ENCODE data around the gene KCNK7. TPM values are rescaled to one million over a fixed set of nuclear protein-coding genes. Genes with fewer than 3 reads are reported as not detected.

Gene KCNK7
- polyA plus RNA-seq, 1 of the 3 experiments (the other 2 are of a cell fraction), result 0.58 TPM

- no peak for TF ChIP-seq EZH2phosphoT487 (IDR thresholded peaks at IDR 0.05; ENCODE audit: borderline replicate concordance, low read depth)
- TF ChIP-seq RAD21 (IDR thresholded peaks at IDR 0.05; ENCODE audit: low read length), result no peak
Observed at GRCh38 chr11:65554842-65555430, 40.7 kb downstream of the KCNK7 start (continued).

- ChIA-PET POLR2A (no interaction called here), CTCF (interaction anchor here (1.6 to 6.4 kb wide), 3 partner anchors 12 to 18 kb away, joined by 10 to 88 read pairs (median 53); partner anchors contain the start of gene FAM89B)
- no peak overlapping the region for H3K9ac ChIP-seq
- peaks cover 53% of the 10 kb centered on the region for H3K79me2 ChIP-seq (ENCODE audit: insufficient read depth)
- no peak overlapping the region for H2AFZ ChIP-seq (ENCODE audit: low read depth)
- no peak overlapping the region for H3K4me3 ChIP-seq (ENCODE audit: low read depth in 2 of 2, low read length in 1 of 2)
- WGBS (ENCODE audit: low lambda C conversion rate), result 94% methylated on average over 9 of the region's 27 CpGs
- peaks cover 24 to 41% of the 10 kb centered on the region in 2 experiments; a peak in 3 of 4 replicates for H3K4me1 ChIP-seq (ENCODE audit: control insufficient read depth in 1 of 2, insufficient read depth in 2 of 2, low read depth in 1 of 2, low read length in 1 of 2)
- no peak for DNase-seq
- H3K36me3 ChIP-seq (replicated peaks in 1 of 2; ENCODE audit: control insufficient read depth in 1 of 2, insufficient read depth in 2 of 2, low read length in 1 of 2), result peaks cover 22 to 31% of the 10 kb centered on the region in 2 experiments
- 0 out of 2 replicates have a peak overlapping the region, but pooled peaks have one; percentile 93 for H3K4me2 ChIP-seq
- H3K27ac ChIP-seq (ENCODE audit: low read depth in 2 of 2, low read length in 1 of 2), result no peak overlapping the region
- H4K20me1 ChIP-seq (ENCODE audit: insufficient read depth), result peaks cover 21% of the 10 kb centered on the region
- peaks cover 14% of the 10 kb centered on the region for H3F3A ChIP-seq (replicated peaks; ENCODE audit: insufficient read depth)
- H3K9me3 ChIP-seq, result no peaks in the 10 kb centered on the region
- H3K9me2 ChIP-seq, result no peaks in the 10 kb centered on the region
- TF ChIP-seq NRF1 (IDR thresholded peaks at IDR 0.05; ENCODE audit: low read depth, low read length) (no peak), SIN3A (IDR thresholded peaks at IDR 0.05; ENCODE audit: borderline replicate concordance, low read depth, low read length) (no peak), RAD21 (IDR thresholded peaks at IDR 0.05; ENCODE audit: low read length) (no peak), GABPA (IDR thresholded peaks at IDR 0.05; ENCODE audit: low read depth) (no peak)
- H3K27me3 ChIP-seq (ENCODE audit: insufficient read depth), result no peaks in the 10 kb centered on the region
Observed at GRCh38 chr11:65554057-65554818, 41.4 kb downstream of the KCNK7 start.

DNA sequence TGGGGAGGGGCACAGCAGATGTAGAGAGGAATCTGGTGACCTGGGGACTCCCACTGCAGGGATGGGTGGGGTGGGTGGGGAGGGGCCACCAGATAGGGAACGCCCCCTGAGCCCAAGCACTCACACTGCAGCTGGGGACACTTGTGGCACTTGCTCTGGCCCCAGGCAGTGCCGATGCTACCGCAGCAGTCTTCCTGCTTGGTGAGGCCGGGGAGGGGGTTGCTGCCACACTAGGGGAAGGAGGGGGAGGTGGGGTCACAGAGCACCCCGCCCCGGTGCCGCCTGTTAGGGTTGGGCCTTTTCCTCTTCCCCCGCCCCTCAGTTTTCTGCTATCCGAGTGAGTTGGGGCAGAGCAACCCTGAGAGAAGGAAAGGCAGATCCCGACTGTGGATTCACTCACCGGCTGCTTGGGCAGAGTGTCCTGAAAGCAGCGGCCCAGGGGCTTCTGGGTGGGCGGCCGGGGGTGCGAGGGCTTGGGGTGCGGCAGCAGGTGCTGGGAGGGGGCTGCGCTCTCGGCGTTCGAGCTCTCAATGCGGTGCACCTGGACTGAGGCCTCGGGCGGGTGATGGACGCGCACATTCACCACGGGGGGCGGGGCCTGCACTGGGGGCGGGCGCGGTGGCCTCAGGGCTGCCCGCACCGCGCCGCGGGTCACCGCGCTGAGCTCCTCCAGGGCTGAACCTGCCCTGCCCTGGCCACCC is 42.1 kb downstream of the KCNK7 start:
- 90% methylated on average over 12 of the region's 37 CpGs for WGBS (ENCODE audit: low lambda C conversion rate)
- Histone ChIP-seq H3K4me3 (ENCODE audit: low read depth in 2 of 2, low read length in 1 of 2) (no peak overlapping the region), H3F3A (replicated peaks; ENCODE audit: insufficient read depth) (peaks cover 7% of the 10 kb centered on the region), H3K27ac (ENCODE audit: low read depth in 2 of 2, low read length in 1 of 2) (no peak overlapping the region), H3K9me2 (no peaks in the 10 kb centered on the region), H3K36me3 (replicated peaks in 1 of 2; ENCODE audit: control insufficient read depth in 1 of 2, insufficient read depth in 2 of 2, low read length in 1 of 2) (peaks cover 29 to 39% of the 10 kb centered on the region in 2 experiments), H4K20me1 (ENCODE audit: insufficient read depth) (peaks cover 21% of the 10 kb centered on the region), H3K9ac (no peak overlapping the region), H3K9me3 (no peaks in the 10 kb centered on the region), H2AFZ (ENCODE audit: low read depth) (no peak overlapping the region), H3K4me1 (ENCODE audit: control insufficient read depth in 1 of 2, insufficient read depth in 2 of 2, low read depth in 1 of 2, low read length in 1 of 2) (peaks cover 16 to 34% of the 10 kb centered on the region in 2 experiments; a peak in 3 of 4 replicates), H3K27me3 (ENCODE audit: insufficient read depth) (no peaks in the 10 kb centered on the region), H3K79me2 (ENCODE audit: insufficient read depth) (peaks cover 55% of the 10 kb centered on the region), H3K4me2 (no peak overlapping the region)
- ChIA-PET POLR2A (no interaction called here), CTCF (interaction anchor here (2.7 to 6.4 kb wide), 5 partner anchors 7 to 24 kb away, joined by 13 to 88 read pairs (median 18); partner anchors contain the start of genes FAM89B and ZNRD2)
- DNase-seq, result no peak
- TF ChIP-seq, protein P1, sequence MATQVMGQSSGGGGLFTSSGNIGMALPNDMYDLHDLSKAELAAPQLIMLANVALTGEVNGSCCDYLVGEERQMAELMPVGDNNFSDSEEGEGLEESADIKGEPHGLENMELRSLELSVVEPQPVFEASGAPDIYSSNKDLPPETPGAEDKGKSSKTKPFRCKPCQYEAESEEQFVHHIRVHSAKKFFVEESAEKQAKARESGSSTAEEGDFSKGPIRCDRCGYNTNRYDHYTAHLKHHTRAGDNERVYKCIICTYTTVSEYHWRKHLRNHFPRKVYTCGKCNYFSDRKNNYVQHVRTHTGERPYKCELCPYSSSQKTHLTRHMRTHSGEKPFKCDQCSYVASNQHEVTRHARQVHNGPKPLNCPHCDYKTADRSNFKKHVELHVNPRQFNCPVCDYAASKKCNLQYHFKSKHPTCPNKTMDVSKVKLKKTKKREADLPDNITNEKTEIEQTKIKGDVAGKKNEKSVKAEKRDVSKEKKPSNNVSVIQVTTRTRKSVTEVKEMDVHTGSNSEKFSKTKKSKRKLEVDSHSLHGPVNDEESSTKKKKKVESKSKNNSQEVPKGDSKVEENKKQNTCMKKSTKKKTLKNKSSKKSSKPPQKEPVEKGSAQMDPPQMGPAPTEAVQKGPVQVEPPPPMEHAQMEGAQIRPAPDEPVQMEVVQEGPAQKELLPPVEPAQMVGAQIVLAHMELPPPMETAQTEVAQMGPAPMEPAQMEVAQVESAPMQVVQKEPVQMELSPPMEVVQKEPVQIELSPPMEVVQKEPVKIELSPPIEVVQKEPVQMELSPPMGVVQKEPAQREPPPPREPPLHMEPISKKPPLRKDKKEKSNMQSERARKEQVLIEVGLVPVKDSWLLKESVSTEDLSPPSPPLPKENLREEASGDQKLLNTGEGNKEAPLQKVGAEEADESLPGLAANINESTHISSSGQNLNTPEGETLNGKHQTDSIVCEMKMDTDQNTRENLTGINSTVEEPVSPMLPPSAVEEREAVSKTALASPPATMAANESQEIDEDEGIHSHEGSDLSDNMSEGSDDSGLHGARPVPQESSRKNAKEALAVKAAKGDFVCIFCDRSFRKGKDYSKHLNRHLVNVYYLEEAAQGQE (IDR thresholded peaks at IDR 0.05; ENCODE audit: low read depth, low read length), result no peak
- TF ChIP-seq CHD2 (IDR thresholded peaks at IDR 0.05; ENCODE audit: low read length, partially characterized antibody), result no peak
- TF ChIP-seq TAF1 (IDR thresholded peaks at IDR 0.05; ENCODE audit: borderline replicate concordance, low read depth, low read length), result no peak
- TF ChIP-seq MXI1 (IDR thresholded peaks at IDR 0.05; ENCODE audit: low read depth, low read length), result no peak
- TF ChIP-seq, protein P2, sequence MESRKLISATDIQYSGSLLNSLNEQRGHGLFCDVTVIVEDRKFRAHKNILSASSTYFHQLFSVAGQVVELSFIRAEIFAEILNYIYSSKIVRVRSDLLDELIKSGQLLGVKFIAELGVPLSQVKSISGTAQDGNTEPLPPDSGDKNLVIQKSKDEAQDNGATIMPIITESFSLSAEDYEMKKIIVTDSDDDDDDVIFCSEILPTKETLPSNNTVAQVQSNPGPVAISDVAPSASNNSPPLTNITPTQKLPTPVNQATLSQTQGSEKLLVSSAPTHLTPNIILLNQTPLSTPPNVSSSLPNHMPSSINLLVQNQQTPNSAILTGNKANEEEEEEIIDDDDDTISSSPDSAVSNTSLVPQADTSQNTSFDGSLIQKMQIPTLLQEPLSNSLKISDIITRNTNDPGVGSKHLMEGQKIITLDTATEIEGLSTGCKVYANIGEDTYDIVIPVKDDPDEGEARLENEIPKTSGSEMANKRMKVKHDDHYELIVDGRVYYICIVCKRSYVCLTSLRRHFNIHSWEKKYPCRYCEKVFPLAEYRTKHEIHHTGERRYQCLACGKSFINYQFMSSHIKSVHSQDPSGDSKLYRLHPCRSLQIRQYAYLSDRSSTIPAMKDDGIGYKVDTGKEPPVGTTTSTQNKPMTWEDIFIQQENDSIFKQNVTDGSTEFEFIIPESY (IDR thresholded peaks at IDR 0.05; ENCODE audit: borderline replicate concordance, low read depth), result no peak
- no peak for TF ChIP-seq MAX (IDR thresholded peaks at IDR 0.05; ENCODE audit: low read depth)
- TF ChIP-seq, protein P3, sequence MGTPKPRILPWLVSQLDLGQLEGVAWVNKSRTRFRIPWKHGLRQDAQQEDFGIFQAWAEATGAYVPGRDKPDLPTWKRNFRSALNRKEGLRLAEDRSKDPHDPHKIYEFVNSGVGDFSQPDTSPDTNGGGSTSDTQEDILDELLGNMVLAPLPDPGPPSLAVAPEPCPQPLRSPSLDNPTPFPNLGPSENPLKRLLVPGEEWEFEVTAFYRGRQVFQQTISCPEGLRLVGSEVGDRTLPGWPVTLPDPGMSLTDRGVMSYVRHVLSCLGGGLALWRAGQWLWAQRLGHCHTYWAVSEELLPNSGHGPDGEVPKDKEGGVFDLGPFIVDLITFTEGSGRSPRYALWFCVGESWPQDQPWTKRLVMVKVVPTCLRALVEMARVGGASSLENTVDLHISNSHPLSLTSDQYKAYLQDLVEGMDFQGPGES (IDR thresholded peaks at IDR 0.05; ENCODE audit: low read depth, low read length), result no peak
- TF ChIP-seq, protein P4, sequence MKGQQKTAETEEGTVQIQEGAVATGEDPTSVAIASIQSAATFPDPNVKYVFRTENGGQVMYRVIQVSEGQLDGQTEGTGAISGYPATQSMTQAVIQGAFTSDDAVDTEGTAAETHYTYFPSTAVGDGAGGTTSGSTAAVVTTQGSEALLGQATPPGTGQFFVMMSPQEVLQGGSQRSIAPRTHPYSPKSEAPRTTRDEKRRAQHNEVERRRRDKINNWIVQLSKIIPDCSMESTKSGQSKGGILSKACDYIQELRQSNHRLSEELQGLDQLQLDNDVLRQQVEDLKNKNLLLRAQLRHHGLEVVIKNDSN (IDR thresholded peaks at IDR 0.05; ENCODE audit: borderline replicate concordance, low read depth), result no peak

Measured in SK-N-SH (cell line).